Neural cell (in vitro differentiated cells): ENCODE data around the gene FUT8. TPM values are rescaled to one million over a fixed set of nuclear protein-coding genes. Genes with fewer than 3 reads are reported as not detected.

ENCODE experiments used
- H2AFZ ChIP-seq: fragments of 200-600, 300-800 bp; sonication (generic), shearing (Covaris generic); 2 replicates; pipeline ENCODE4 v1.6.0; 2014; ENCODE audit warnings: low read depth, mild to moderate bottlenecking, antibody characterized with exemption, low read length, moderate library complexity
- H3F3A ChIP-seq: fragments of 200-600 bp; shearing (Covaris generic); 2 replicates; pipeline ENCODE4 v1.6.1; 2016; ENCODE audit warnings: mild to moderate bottlenecking, moderate library complexity, mixed read lengths, antibody characterized with exemption, low read length; ENCODE audit not compliant: insufficient read depth, poor library complexity, severe bottlenecking
- H3K27ac ChIP-seq: fragments of 200-600, 300-800 bp; sonication (generic), shearing (Covaris generic); 2 replicates; pipeline ENCODE4 v1.5.1; 2014; ENCODE audit warnings: mild to moderate bottlenecking, low read length, moderate library complexity
- H3K27me3 ChIP-seq: fragments of 300-800, 200-600 bp; sonication (generic), shearing (Covaris generic); 2 replicates; pipeline ENCODE4 v1.6.0; 2014; ENCODE audit warnings: mild to moderate bottlenecking, low read depth, low read length, moderate library complexity; ENCODE audit not compliant: insufficient read depth
- H3K36me3 ChIP-seq: fragments of 300-800, 200-600 bp; sonication (generic), shearing (Covaris generic); 2 replicates; pipeline ENCODE4 v1.5.1; 2014; ENCODE audit warnings: mild to moderate bottlenecking, antibody characterized with exemption, low read length, moderate library complexity; ENCODE audit not compliant: insufficient read depth
- H3K4me2 ChIP-seq: fragments of 300-800, 200-600 bp; sonication (generic), shearing (Covaris generic); 2 replicates; pipeline ENCODE4 v1.6.0; 2014; ENCODE audit warnings: mild to moderate bottlenecking, low read length
- H3K4me3 ChIP-seq: fragments of 300-800, 200-600 bp; sonication (generic), shearing (Covaris generic); 2 replicates; pipeline ENCODE4 v1.5.1; 2014; ENCODE audit warnings: mild to moderate bottlenecking, low read length, moderate library complexity
- H3K79me2 ChIP-seq: fragments of 200-600 bp; shearing (Covaris generic); replicated peaks from 2 replicates; pipeline ENCODE4 v1.6.0; 2014; ENCODE audit warnings: mild to moderate bottlenecking, low read length, moderate library complexity; ENCODE audit not compliant: insufficient read depth
- H3K9ac ChIP-seq: fragments of 300-800, 200-600 bp; sonication (generic), shearing (Covaris generic); 2 replicates; pipeline ENCODE4 v1.6.1; 2016; ENCODE audit warnings: mild to moderate bottlenecking, low read length, mixed read lengths
- H3K9me2 ChIP-seq: fragments of 200-600 bp; shearing (Covaris generic); 2 replicates; pipeline ENCODE4 v1.6.1; 2016; ENCODE audit warnings: mild to moderate bottlenecking, low read length, mixed read lengths; ENCODE audit not compliant: insufficient read depth
- H3K9me3 ChIP-seq: fragments of 200-600, 300-800 bp; sonication (generic), shearing (Covaris generic); 2 replicates; pipeline ENCODE4 v1.6.1; 2016; ENCODE audit warnings: mild to moderate bottlenecking, mixed run types, low read length, moderate library complexity, mixed read lengths
- H4K20me1 ChIP-seq: fragments of 200-600 bp; shearing (Covaris generic); 2 replicates; pipeline ENCODE4 v1.6.1; 2016; ENCODE audit warnings: mild to moderate bottlenecking, mixed run types; ENCODE audit not compliant: insufficient read depth
- CTCF ChIP-seq: fragments of 450-650 bp; IDR thresholded peaks from 2 replicates; pipeline ENCODE4 v1.5.1; 2014; ENCODE audit warnings: antibody characterized with exemption, mild to moderate bottlenecking, moderate library complexity; ENCODE audit not compliant: poor library complexity, severe bottlenecking
- EP300 ChIP-seq: fragments of 450-650 bp; conservative IDR thresholded peaks from 2 replicates; pipeline ENCODE4 v1.6.1; 2014; ENCODE audit warnings: antibody characterized with exemption, mild to moderate bottlenecking, moderate library complexity; ENCODE audit not compliant: poor library complexity, severe bottlenecking
- EZH2 ChIP-seq: fragments of 200-600, 300-800 bp; shearing (Covaris generic), sonication (generic); IDR thresholded peaks from 2 replicates; pipeline ENCODE4 v1.6.1; 2014; ENCODE audit warnings: antibody characterized with exemption, low read length, borderline replicate concordance, mild to moderate bottlenecking; ENCODE audit not compliant: insufficient read depth, poor library complexity, severe bottlenecking
- MXI1 ChIP-seq: fragments of 450-650 bp; conservative IDR thresholded peaks from 2 replicates; pipeline ENCODE4 v1.6.1; 2014; ENCODE audit warnings: antibody characterized with exemption, mild to moderate bottlenecking; ENCODE audit not compliant: poor library complexity, severe bottlenecking
- POLR2AphosphoS5 ChIP-seq: IDR thresholded peaks from 2 replicates; pipeline ENCODE4 v1.6.1; 2012
- RAD21 ChIP-seq: fragments of 450-650 bp; conservative IDR thresholded peaks from 2 replicates; pipeline ENCODE4 v1.6.1; 2014; ENCODE audit warnings: antibody characterized with exemption, mild to moderate bottlenecking, moderate library complexity
- REST ChIP-seq: IDR thresholded peaks from 2 replicates; pipeline ENCODE4 v1.6.1; 2012; ENCODE audit warnings: borderline replicate concordance
- SMC3 ChIP-seq: fragments of 450-650 bp; conservative IDR thresholded peaks from 2 replicates; pipeline ENCODE4 v1.6.1; 2014; ENCODE audit warnings: antibody characterized with exemption, mild to moderate bottlenecking, moderate library complexity; ENCODE audit not compliant: poor library complexity
- TAF1 ChIP-seq: IDR thresholded peaks from 2 replicates; pipeline ENCODE4 v1.6.1; 2012; ENCODE audit warnings: low read depth
- polyA plus RNA-seq: library from polyadenylated mRNA; depleted of rRNA; stranded (reverse); fragments of >200 nt; gene quantifications from 2 replicates; pipeline ENCODE4 v1.2.3, GENCODE V29; 2014

FUT8 gene
- polyA plus RNA-seq, 1 donor from 2014 or later, result 72.8 TPM

GRCh38 chr14:65720743-65721142 is 308.2 kb downstream of the FUT8 start:
- no peaks in the 10 kb centered on the region for H3K9me2 ChIP-seq
- peaks cover 12% of the 10 kb centered on the region for H3K36me3 ChIP-seq
- H3K79me2 ChIP-seq, result no peaks in the 10 kb centered on the region
- no peak overlapping the region for H3K4me2 ChIP-seq
- TF ChIP-seq RAD21 (no peak), TAF1 (no peak), REST (no peak)
- H3K9me3 ChIP-seq, result peaks cover 15% of the 10 kb centered on the region
- H3K27me3 ChIP-seq, result no peaks in the 10 kb centered on the region
- H4K20me1 ChIP-seq, result no peaks in the 10 kb centered on the region
- H3F3A ChIP-seq, result no peaks in the 10 kb centered on the region
- H2AFZ ChIP-seq, result no peak overlapping the region
- no peak overlapping the region for H3K27ac ChIP-seq
- H3K9ac ChIP-seq, result no peak overlapping the region
- no peak overlapping the region for H3K4me3 ChIP-seq

GRCh38 chr14:65723348-65723747 is 310.8 kb downstream of the FUT8 start:
- no peak for TF ChIP-seq REST
- no peak for TF ChIP-seq CTCF
- no peak for TF ChIP-seq EZH2
- TF ChIP-seq TAF1, result no peak
- TF ChIP-seq POLR2AphosphoS5, result no peak
- no peak for TF ChIP-seq RAD21
- no peak for TF ChIP-seq MXI1
- TF ChIP-seq EP300, result no peak
- TF ChIP-seq SMC3, result no peak
- H3F3A ChIP-seq, result no peaks in the 10 kb centered on the region
- no peaks in the 10 kb centered on the region for H3K79me2 ChIP-seq
- H3K9ac ChIP-seq, result no peak overlapping the region
- no peaks in the 10 kb centered on the region for H3K9me2 ChIP-seq
- peaks cover 12% of the 10 kb centered on the region for H3K36me3 ChIP-seq
- no peak overlapping the region for H3K4me2 ChIP-seq
- H2AFZ ChIP-seq, result no peak overlapping the region
- peaks cover 14% of the 10 kb centered on the region for H3K9me3 ChIP-seq
- no peak overlapping the region for H3K4me3 ChIP-seq
- no peaks in the 10 kb centered on the region for H3K27me3 ChIP-seq
- no peaks in the 10 kb centered on the region for H4K20me1 ChIP-seq
- no peak overlapping the region for H3K27ac ChIP-seq
